Measurements from ENCODE around the gene HELT. TPM values are rescaled to one million over a fixed set of nuclear protein-coding genes. Genes with fewer than 3 reads are reported as not detected.

HELT gene
- total RNA-seq, 1 experiment from 2014 or later = not detected

DNA sequence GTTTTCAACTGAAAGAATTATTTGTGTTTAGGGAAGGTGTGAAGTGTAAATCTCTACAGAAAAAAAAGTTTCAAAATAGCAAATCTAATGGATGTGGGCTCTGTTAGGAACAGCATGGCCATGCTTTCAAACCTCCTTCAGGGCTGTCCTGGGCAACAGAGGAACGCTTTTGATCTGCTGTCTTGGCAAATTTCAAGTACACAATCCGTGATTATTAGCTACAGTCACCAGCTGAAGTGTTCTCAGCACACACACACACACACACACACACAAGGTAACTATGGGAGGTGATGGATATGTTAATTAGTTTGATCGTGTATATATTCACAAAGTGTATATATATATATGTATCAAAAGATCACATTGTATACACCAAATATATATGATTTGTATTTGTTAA is 40.5 kb upstream of the HELT start:
- intact Hi-C loops (cut with micrococcal nuclease) = no loop called here
- Mint-ChIP-seq H3K4me3 (ENCODE audit: unreplicated experiment) (no peak overlapping the region), H3K36me3 (ENCODE audit: insufficient read depth, unreplicated experiment) (no peaks in the 10 kb centered on the region), H3K4me1 (ENCODE audit: insufficient read depth, unreplicated experiment) (peaks cover 17% of the 10 kb centered on the region), H3K9me3 (ENCODE audit: unreplicated experiment) (no peaks in the 10 kb centered on the region), H3K27me3 (ENCODE audit: insufficient read depth, unreplicated experiment) (no peaks in the 10 kb centered on the region), H3K27ac (ENCODE audit: low read depth, unreplicated experiment) (no peak overlapping the region)
- no TSS peak for BruUV-seq (replicated peaks)
- TF ChIP-seq, protein P1, sequence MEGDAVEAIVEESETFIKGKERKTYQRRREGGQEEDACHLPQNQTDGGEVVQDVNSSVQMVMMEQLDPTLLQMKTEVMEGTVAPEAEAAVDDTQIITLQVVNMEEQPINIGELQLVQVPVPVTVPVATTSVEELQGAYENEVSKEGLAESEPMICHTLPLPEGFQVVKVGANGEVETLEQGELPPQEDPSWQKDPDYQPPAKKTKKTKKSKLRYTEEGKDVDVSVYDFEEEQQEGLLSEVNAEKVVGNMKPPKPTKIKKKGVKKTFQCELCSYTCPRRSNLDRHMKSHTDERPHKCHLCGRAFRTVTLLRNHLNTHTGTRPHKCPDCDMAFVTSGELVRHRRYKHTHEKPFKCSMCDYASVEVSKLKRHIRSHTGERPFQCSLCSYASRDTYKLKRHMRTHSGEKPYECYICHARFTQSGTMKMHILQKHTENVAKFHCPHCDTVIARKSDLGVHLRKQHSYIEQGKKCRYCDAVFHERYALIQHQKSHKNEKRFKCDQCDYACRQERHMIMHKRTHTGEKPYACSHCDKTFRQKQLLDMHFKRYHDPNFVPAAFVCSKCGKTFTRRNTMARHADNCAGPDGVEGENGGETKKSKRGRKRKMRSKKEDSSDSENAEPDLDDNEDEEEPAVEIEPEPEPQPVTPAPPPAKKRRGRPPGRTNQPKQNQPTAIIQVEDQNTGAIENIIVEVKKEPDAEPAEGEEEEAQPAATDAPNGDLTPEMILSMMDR (IDR thresholded peaks at IDR 0.05; ENCODE audit: unreplicated experiment) = no peak
- CTCF ChIA-PET = interaction anchor here (0.7 kb wide), 1 partner anchor 21 kb away, joined by 3 read pairs; no protein-coding TSS in a partner anchor
- POLR2A ChIA-PET = interaction anchor here (0.7 to 1.4 kb wide), 4 partner anchors 63 to 245 kb away, joined by 3 to 8 read pairs (median 4); no protein-coding TSS in a partner anchor
- no peak for DNase-seq (ENCODE audit: unreplicated experiment)

DNA sequence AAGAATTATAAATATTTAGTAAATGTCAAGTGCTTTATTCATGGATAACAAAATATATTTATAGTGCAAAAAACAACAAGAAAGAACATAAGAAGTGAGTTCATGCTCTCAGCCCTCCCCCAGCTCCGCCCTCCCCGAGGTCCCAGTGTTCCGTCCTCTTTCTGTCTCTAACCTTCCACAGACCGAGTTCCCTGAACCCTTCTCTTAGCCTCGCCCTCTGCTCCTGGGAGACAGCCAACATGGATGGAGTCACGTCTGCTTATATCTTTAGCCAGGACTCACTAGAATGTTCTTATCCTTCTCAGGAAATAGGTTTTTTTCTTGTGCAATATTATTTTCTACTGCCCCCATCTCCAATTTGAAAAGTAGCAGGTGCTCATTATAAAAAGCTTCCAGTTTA is 40.1 kb upstream of the HELT start:
- no peak overlapping the region for H3K4me3 Mint-ChIP-seq (ENCODE audit: unreplicated experiment)
- TF ChIP-seq, protein P1 (IDR thresholded peaks at IDR 0.05; ENCODE audit: unreplicated experiment) = no peak
- no peaks in the 10 kb centered on the region for H3K36me3 Mint-ChIP-seq (ENCODE audit: insufficient read depth, unreplicated experiment)
- intact Hi-C loops (cut with micrococcal nuclease) = no loop called here
- H3K4me1 Mint-ChIP-seq (ENCODE audit: insufficient read depth, unreplicated experiment) = peaks cover 17% of the 10 kb centered on the region
- ChIA-PET POLR2A (interaction anchor here (0.6 to 1.4 kb wide), 10 partner anchors 20 to 435 kb away, joined by 3 to 8 read pairs (median 3); no protein-coding TSS in a partner anchor), CTCF (interaction anchor here (0.6 to 0.8 kb wide), 3 partner anchors 10 to 168 kb away, joined by 3 to 4 read pairs (median 3); no protein-coding TSS in a partner anchor)
- BruUV-seq (replicated peaks) = no TSS peak
- no peaks in the 10 kb centered on the region for H3K27me3 Mint-ChIP-seq (ENCODE audit: insufficient read depth, unreplicated experiment)
- H3K9me3 Mint-ChIP-seq (ENCODE audit: unreplicated experiment) = no peaks in the 10 kb centered on the region
- peak; percentile 81 for DNase-seq (ENCODE audit: unreplicated experiment)
- no peak overlapping the region for H3K27ac Mint-ChIP-seq (ENCODE audit: low read depth, unreplicated experiment)

DNA sequence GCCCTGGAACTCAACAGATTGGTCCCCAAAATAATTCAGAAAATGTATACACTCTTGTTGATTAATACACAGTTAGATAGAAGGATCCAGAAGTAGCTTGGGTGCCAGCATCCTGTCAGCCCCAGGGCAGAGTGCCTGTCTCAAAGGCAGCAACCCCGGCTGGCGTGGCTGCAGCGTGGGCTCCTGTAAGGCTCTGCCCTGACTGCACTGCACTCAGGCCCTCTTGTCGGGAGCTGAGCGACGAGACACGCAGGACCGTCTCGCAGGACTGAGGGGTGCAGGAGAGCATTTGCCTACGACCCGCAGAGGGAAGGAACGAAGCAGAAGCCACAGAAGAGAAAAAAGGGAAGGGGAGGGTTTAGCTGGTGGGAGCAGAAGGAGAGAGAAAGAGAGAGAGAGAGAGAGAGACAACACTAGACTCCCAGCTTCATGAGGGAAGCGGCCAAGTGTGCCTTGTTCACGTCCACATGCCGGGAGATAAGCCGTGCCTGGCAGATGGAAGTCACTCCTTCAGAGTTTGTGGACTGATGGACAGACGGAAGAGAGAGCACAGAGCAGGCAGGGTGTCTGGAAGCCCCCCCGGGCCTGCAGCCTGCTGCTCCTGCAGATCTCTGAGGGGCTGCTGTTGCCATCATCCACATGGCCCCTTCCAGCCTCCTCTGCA is 38.7 kb upstream of the HELT start:
- no peak overlapping the region for H3K27ac Mint-ChIP-seq (ENCODE audit: low read depth, unreplicated experiment)
- no TSS peak for BruUV-seq (replicated peaks)
- DNase-seq (ENCODE audit: unreplicated experiment) = no peak

DNA sequence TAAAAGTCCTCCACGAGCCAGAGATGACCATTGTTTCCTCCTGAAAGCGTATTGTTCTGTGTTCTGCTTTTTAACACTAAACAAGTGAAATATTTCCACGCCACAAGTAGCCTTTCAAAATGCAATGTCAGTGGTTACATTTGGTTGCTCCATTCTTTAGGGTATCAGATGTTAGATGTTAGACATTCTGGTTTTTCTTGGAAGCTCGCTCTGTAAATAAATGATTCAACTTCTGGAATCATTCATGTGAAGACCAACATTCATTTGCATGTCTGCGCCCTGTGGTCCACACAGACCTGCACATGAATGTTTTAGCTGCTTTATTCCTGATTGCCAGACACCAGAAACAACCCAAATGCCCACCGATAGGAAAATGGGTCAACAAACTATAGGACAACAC is 38.0 kb upstream of the HELT start:
- no peak for DNase-seq (ENCODE audit: unreplicated experiment)
- no peak overlapping the region for H3K4me3 Mint-ChIP-seq (ENCODE audit: unreplicated experiment)
- CTCF ChIA-PET = interaction anchor here (0.6 to 1.0 kb wide), 3 partner anchors 20 to 681 kb away, joined by 3 read pairs; no protein-coding TSS in a partner anchor
- no TSS peak for BruUV-seq (replicated peaks)
- H3K9me3 Mint-ChIP-seq (ENCODE audit: unreplicated experiment) = no peaks in the 10 kb centered on the region
- peaks cover 17% of the 10 kb centered on the region for H3K4me1 Mint-ChIP-seq (ENCODE audit: insufficient read depth, unreplicated experiment)
- intact Hi-C loops (cut with micrococcal nuclease) = loop anchor here (10.0 kb wide), 1 partner anchor 335 kb away; the partner anchor contains the start of genes CASP3 and PRIMPOL
- no peaks in the 10 kb centered on the region for H3K27me3 Mint-ChIP-seq (ENCODE audit: insufficient read depth, unreplicated experiment)
- TF ChIP-seq, protein P1 (IDR thresholded peaks at IDR 0.05; ENCODE audit: unreplicated experiment) = no peak
- POLR2A ChIA-PET = no interaction called here
- no peaks in the 10 kb centered on the region for H3K36me3 Mint-ChIP-seq (ENCODE audit: insufficient read depth, unreplicated experiment)
- H3K27ac Mint-ChIP-seq (ENCODE audit: low read depth, unreplicated experiment) = no peak overlapping the region

More for the DNA sequence above, 38.7 kb upstream of the HELT start:
- Mint-ChIP-seq H3K27me3 (ENCODE audit: insufficient read depth, unreplicated experiment) (no peaks in the 10 kb centered on the region), H3K36me3 (ENCODE audit: insufficient read depth, unreplicated experiment) (no peaks in the 10 kb centered on the region), H3K4me1 (ENCODE audit: insufficient read depth, unreplicated experiment) (peaks cover 17% of the 10 kb centered on the region), H3K9me3 (ENCODE audit: unreplicated experiment) (no peaks in the 10 kb centered on the region), H3K4me3 (ENCODE audit: unreplicated experiment) (no peak overlapping the region)
- TF ChIP-seq, protein P1 (IDR thresholded peaks at IDR 0.05; ENCODE audit: unreplicated experiment) = no peak
- intact Hi-C loops (cut with micrococcal nuclease) = loop anchor here (10.0 kb wide), 1 partner anchor 335 kb away; the partner anchor contains the start of genes CASP3 and PRIMPOL
- POLR2A ChIA-PET = interaction anchor here (1.0 kb wide), 1 partner anchor 234 kb away, joined by 3 read pairs; no protein-coding TSS in a partner anchor
- CTCF ChIA-PET = interaction anchor here (0.6 to 1.0 kb wide), 2 partner anchors 116 to 681 kb away, joined by 3 read pairs; no protein-coding TSS in a partner anchor

All from MCF 10A (cell line).